PFSK-1 (cell line): ENCODE measurements around the gene SYCN.

Experiments used
- FOXP2 ChIP-seq: optimal IDR thresholded peaks from 2 replicates; pipeline ENCODE3; 2011; ENCODE audit warnings: borderline replicate concordance, control low read depth, inconsistent platforms; ENCODE audit not compliant: insufficient read depth; ENCODE audit errors: extremely low read length, extremely low read depth
- POLR2AphosphoS5 ChIP-seq: IDR thresholded peaks from 2 replicates; pipeline ENCODE4 v1.6.1; 2012; ENCODE audit warnings: low read depth, mild to moderate bottlenecking, control low read depth, low read length, moderate library complexity
- SIN3A ChIP-seq: IDR thresholded peaks from 2 replicates; pipeline ENCODE4 v1.6.1; 2012; ENCODE audit warnings: mild to moderate bottlenecking, low read length, moderate library complexity, borderline replicate concordance; ENCODE audit not compliant: insufficient read depth
- TAF1 ChIP-seq: IDR thresholded peaks from 2 replicates; pipeline ENCODE4 v1.6.1; 2012; ENCODE audit warnings: low read length, control low read depth, borderline replicate concordance; ENCODE audit not compliant: insufficient read depth
- TF ChIP-seq, protein P1 (sequence below), 2 experiments: IDR thresholded peaks; 2 replicates each; pipeline versions ENCODE4 v1.6.1 to v1.8.0; 2011 to 2012; ENCODE audit warnings: low read depth in 2 of 2, low read length in 2 of 2, control low read depth in 1 of 2, inconsistent platforms in 1 of 2, mild to moderate bottlenecking in 1 of 2, moderate library complexity in 1 of 2; ENCODE audit not compliant: insufficient read depth in 1 of 2

SYCN gene

GRCh38 chr19:39237200-39238184, 33.4 kb upstream of the SYCN start:
- TF ChIP-seq TAF1 (no peak), FOXP2 (no peak), SIN3A (no peak), POLR2AphosphoS5 (no peak)
- TF ChIP-seq, protein P1, sequence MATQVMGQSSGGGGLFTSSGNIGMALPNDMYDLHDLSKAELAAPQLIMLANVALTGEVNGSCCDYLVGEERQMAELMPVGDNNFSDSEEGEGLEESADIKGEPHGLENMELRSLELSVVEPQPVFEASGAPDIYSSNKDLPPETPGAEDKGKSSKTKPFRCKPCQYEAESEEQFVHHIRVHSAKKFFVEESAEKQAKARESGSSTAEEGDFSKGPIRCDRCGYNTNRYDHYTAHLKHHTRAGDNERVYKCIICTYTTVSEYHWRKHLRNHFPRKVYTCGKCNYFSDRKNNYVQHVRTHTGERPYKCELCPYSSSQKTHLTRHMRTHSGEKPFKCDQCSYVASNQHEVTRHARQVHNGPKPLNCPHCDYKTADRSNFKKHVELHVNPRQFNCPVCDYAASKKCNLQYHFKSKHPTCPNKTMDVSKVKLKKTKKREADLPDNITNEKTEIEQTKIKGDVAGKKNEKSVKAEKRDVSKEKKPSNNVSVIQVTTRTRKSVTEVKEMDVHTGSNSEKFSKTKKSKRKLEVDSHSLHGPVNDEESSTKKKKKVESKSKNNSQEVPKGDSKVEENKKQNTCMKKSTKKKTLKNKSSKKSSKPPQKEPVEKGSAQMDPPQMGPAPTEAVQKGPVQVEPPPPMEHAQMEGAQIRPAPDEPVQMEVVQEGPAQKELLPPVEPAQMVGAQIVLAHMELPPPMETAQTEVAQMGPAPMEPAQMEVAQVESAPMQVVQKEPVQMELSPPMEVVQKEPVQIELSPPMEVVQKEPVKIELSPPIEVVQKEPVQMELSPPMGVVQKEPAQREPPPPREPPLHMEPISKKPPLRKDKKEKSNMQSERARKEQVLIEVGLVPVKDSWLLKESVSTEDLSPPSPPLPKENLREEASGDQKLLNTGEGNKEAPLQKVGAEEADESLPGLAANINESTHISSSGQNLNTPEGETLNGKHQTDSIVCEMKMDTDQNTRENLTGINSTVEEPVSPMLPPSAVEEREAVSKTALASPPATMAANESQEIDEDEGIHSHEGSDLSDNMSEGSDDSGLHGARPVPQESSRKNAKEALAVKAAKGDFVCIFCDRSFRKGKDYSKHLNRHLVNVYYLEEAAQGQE (IDR thresholded peaks at IDR 0.05; ENCODE audit: insufficient read depth in 1 of 2, low read depth in 2 of 2, low read length in 2 of 2), result no peak

DNA sequence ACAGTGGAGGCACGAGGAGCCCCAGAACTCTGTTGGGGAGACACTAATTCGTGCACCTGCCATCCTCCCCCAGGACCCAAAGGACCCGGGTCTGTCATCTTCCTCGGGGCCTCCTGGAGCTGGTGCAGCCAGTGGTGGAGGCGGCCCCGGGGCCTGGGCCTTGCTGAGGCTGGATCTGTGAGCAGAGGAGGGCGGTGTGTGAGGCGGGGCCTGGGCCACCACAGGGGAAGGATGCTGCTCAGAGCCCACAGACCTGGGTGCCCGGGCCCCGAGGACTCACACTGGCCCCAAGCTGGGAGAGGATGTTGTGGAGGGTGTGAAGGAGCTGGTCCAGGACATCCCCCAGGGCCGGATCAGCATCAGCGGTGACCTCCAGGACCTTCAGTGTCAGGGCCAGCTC, 32.5 kb upstream of the SYCN start:
- no peak for TF ChIP-seq FOXP2
- TF ChIP-seq POLR2AphosphoS5, result no peak
- TF ChIP-seq TAF1, result no peak
- TF ChIP-seq, protein P1 (IDR thresholded peaks at IDR 0.05; ENCODE audit: insufficient read depth in 1 of 2, low read depth in 2 of 2, low read length in 2 of 2), result no peak
- TF ChIP-seq SIN3A, result no peak

DNA sequence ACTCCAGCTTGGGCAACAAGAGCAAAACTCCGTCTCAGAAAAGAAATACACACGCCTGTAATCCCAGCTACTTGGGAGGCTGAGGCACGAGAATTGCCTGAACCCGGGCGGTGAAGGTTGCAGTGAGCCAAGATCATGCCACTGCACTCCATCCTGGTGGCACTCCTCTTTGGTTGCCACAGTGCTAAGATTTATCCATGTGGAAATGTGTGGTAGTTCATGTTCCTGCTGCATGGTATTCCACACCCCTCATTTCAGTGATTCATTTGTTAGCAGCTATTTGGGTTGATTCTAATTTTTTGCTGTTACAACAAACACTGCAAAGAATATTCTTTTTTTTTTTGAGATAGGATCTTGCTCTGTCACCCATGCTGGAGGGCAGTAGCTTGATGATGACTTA, 28.6 kb upstream of the SYCN start:
- TF ChIP-seq POLR2AphosphoS5 (no peak), FOXP2 (no peak)

- TF ChIP-seq, protein P1 (IDR thresholded peaks at IDR 0.05; ENCODE audit: insufficient read depth in 1 of 2, low read depth in 2 of 2, low read length in 2 of 2), result no peak
- TF ChIP-seq FOXP2 (no peak), SIN3A (no peak), TAF1 (no peak), POLR2AphosphoS5 (no peak)
Measured at GRCh38 chr19:39230096-39230764, 26.2 kb upstream of the SYCN start.

- TF ChIP-seq, protein P1 (IDR thresholded peaks at IDR 0.05; ENCODE audit: insufficient read depth in 1 of 2, low read depth in 2 of 2, low read length in 2 of 2), result no peak
- TF ChIP-seq FOXP2, result no peak
- no peak for TF ChIP-seq SIN3A
- TF ChIP-seq POLR2AphosphoS5, result no peak
- TF ChIP-seq TAF1, result no peak
Measured at GRCh38 chr19:39224910-39225309, 20.8 kb upstream of the SYCN start.
